ENCODE measurements around the gene FAM83D. TPM values are rescaled to one million over a fixed set of nuclear protein-coding genes. Genes with fewer than 3 reads are reported as not detected.

FAM83D gene
- total and polyA plus RNA-seq, 2 of the 8 experiments (the other 6 are each of a cell fraction or from before 2014, with no cell fraction given) = 60.9 to 62.6 TPM

GRCh38 chr20:38990728-38991127 is 64.5 kb downstream of the FAM83D start:
- CTCF ChIA-PET (ENCODE audit: partially characterized antibody) = interaction anchor here (1.3 kb wide), 1 partner anchor 57 kb away, joined by 5 read pairs; no protein-coding TSS in a partner anchor

More at GRCh38 chr20:38990728-38991127, 64.5 kb downstream of the FAM83D start:
- H3K4ac ChIP-seq (replicated peaks; ENCODE audit: insufficient read length, low read depth, low read length) = no peak overlapping the region
- peaks cover 0 to 3% (median 0%) of the 10 kb centered on the region in 4 experiments; a peak in 2 of 7 replicates for H3K4me1 ChIP-seq (replicated peaks in 1 of 4; ENCODE audit: control insufficient read depth in 3 of 4, insufficient read depth in 4 of 4, low read length in 3 of 4)
- H4K91ac ChIP-seq (replicated peaks; ENCODE audit: insufficient read length, low read length) = no peak overlapping the region
- H2BK12ac ChIP-seq (ENCODE audit: low read depth, low read length) = no peak overlapping the region
- H2AFZ ChIP-seq (ENCODE audit: low read length) = no peak overlapping the region
- H3K23ac ChIP-seq (ENCODE audit: insufficient read length) = no peak overlapping the region
- H3K79me2 ChIP-seq (ENCODE audit: control insufficient read depth in 1 of 2, insufficient read depth in 2 of 2, low read length in 2 of 2) = no peaks in the 10 kb centered on the region
- no peak overlapping the region for H2BK5ac ChIP-seq (ENCODE audit: low read depth, low read length)
- POLR2A ChIA-PET (ENCODE audit: partially characterized antibody) = interaction anchor here (0.8 to 1.6 kb wide), 4 partner anchors 10 to 36 kb away, joined by 3 to 4 read pairs (median 4); partner anchors contain the start of gene DHX35
- H3K14ac ChIP-seq (ENCODE audit: insufficient read length) = no peak overlapping the region
- H3K9ac ChIP-seq (replicated peaks in 1 of 4; ENCODE audit: extremely low read depth in 1 of 4, low read depth in 3 of 4, low read length in 3 of 4) = no peak overlapping the region
- no peak overlapping the region for H3K4me2 ChIP-seq (ENCODE audit: insufficient read depth in 1 of 2, low read depth in 2 of 2, low read length in 2 of 2)
- no peak overlapping the region for H2BK20ac ChIP-seq (ENCODE audit: low read length)
- DNase-seq (ENCODE audit: low read depth in 1 of 2, low spot score in 2 of 2) (no peak), FAIRE-seq (no peak)
- peaks cover 0 to 26% (median 10%) of the 10 kb centered on the region in 4 experiments; a peak in 4 of 8 replicates for H3K36me3 ChIP-seq (ENCODE audit: control insufficient read depth in 2 of 4, insufficient read depth in 4 of 4, low read length in 3 of 4)
- H3K9me3 ChIP-seq (ENCODE audit: insufficient read depth in 2 of 2, low read depth in 1 of 2, low read length in 1 of 2) = no peaks in the 10 kb centered on the region
- no peaks in the 10 kb centered on the region for H3K23me2 ChIP-seq (ENCODE audit: low read depth, low read length)
- WGBS, 2 experiments (ENCODE audit: extremely low coverage in 1 of 2, insufficient coverage in 1 of 2, insufficient read length in 1 of 2, insufficient replicate concordance in 2 of 2, low coverage in 1 of 2, low lambda C conversion rate in 2 of 2, missing lambda C conversion rate in 1 of 2) = 95% methylated on average over 1 of the region's 1 CpG; no CpG with 5 or more reads in 1 of the 2 experiments
- H4K20me1 ChIP-seq (replicated peaks in 1 of 2; ENCODE audit: control insufficient read depth in 1 of 2, insufficient read depth in 2 of 2, low read length in 2 of 2) = no peaks in the 10 kb centered on the region
- no peak overlapping the region for H4K8ac ChIP-seq (ENCODE audit: extremely low read depth, insufficient read depth, low read length)
- no peak overlapping the region for H2BK120ac ChIP-seq (replicated peaks; ENCODE audit: low read depth, low read length)
- no peak overlapping the region for H2AK5ac ChIP-seq (ENCODE audit: low read depth, low read length)
- no peak overlapping the region for H3K4me3 ChIP-seq (ENCODE audit: extremely low read depth in 1 of 4, insufficient read depth in 2 of 4, low read depth in 3 of 4, low read length in 4 of 4)
- H3K27me3 ChIP-seq (replicated peaks in 1 of 4; ENCODE audit: control insufficient read depth in 3 of 4, extremely low read depth in 1 of 4, insufficient read depth in 3 of 4, low read length in 3 of 4) = no peaks in the 10 kb centered on the region
- H3K18ac ChIP-seq (ENCODE audit: extremely low read depth, low read length) = no peak overlapping the region
- H3K27ac ChIP-seq (ENCODE audit: low read depth, low read length) = no peak overlapping the region
- H3K56ac ChIP-seq (replicated peaks; ENCODE audit: insufficient read length, low read depth, low read length) = no peak overlapping the region
- no peak overlapping the region for H2BK15ac ChIP-seq (ENCODE audit: low read length)
- no peaks in the 10 kb centered on the region for H3K79me1 ChIP-seq (ENCODE audit: low read depth, low read length)
- H4K5ac ChIP-seq (ENCODE audit: insufficient read length, low read depth, low read length) = no peak overlapping the region
